Nephron (organoid): ENCODE data around the gene NCAPD3.

ENCODE experiments used
- H3K27ac Mint-ChIP-seq, 3 experiments: 2 replicates each; pipeline ENCODE4 v1.8.0; 2020; ENCODE audit warnings: mixed read lengths in 3 of 3, mild to moderate bottlenecking in 2 of 3, moderate library complexity in 1 of 3
- H3K27me3 Mint-ChIP-seq: 2 replicates; pipeline ENCODE4 v1.8.0; 2021; ENCODE audit warnings: low read depth, mild to moderate bottlenecking, moderate library complexity, mixed read lengths
- H3K36me3 Mint-ChIP-seq: 2 replicates; pipeline ENCODE4 v1.8.0; 2020; ENCODE audit warnings: low read depth, mixed read lengths
- H3K4me1 Mint-ChIP-seq: 2 replicates; pipeline ENCODE4 v1.8.0; 2020; ENCODE audit warnings: mixed read lengths
- H3K4me3 Mint-ChIP-seq, 3 experiments: 2 replicates each; pipeline ENCODE4 v1.8.0; 2020; ENCODE audit warnings: mild to moderate bottlenecking in 3 of 3, mixed read lengths in 3 of 3, moderate library complexity in 2 of 3
- H3K9me3 Mint-ChIP-seq: 2 replicates; pipeline ENCODE4 v1.8.0; 2020; ENCODE audit warnings: mixed read lengths
- CTCF ChIP-seq, 3 experiments: fragments of 200-600 bp; sonication (generic); IDR thresholded peaks; one replicate each; pipeline ENCODE4 v1.5.0; 2021; ENCODE audit warnings: antibody characterized with exemption in 3 of 3; ENCODE audit not compliant: unreplicated experiment in 3 of 3

NCAPD3 gene

GRCh38 chr11:134248910-134249480, 25.2 kb upstream of the NCAPD3 start:
- TF ChIP-seq CTCF (IDR thresholded peaks at IDR 0.05; ENCODE audit: unreplicated experiment in 3 of 3) = no peak
- Mint-ChIP-seq H3K4me3 (no peak overlapping the region), H3K9me3 (no peaks in the 10 kb centered on the region), H3K4me1 (peaks cover 13% of the 10 kb centered on the region), H3K27me3 (no peaks in the 10 kb centered on the region), H3K36me3 (peaks cover 40% of the 10 kb centered on the region), H3K27ac (no peak overlapping the region)

- Mint-ChIP-seq H3K27me3 (no peaks in the 10 kb centered on the region), H3K9me3 (no peaks in the 10 kb centered on the region), H3K4me1 (no peaks in the 10 kb centered on the region), H3K4me3 (no peak overlapping the region), H3K27ac (no peak overlapping the region), H3K36me3 (peaks cover 55% of the 10 kb centered on the region)
- no peak for TF ChIP-seq CTCF (IDR thresholded peaks at IDR 0.05; ENCODE audit: unreplicated experiment in 3 of 3)
Observed at GRCh38 chr11:134246678-134247077, 22.9 kb upstream of the NCAPD3 start.

GRCh38 chr11:134246100-134246499, 22.3 kb upstream of the NCAPD3 start:
- Mint-ChIP-seq H3K36me3 (peaks cover 55% of the 10 kb centered on the region), H3K9me3 (no peaks in the 10 kb centered on the region), H3K27me3 (no peaks in the 10 kb centered on the region), H3K4me3 (no peak overlapping the region), H3K4me1 (no peaks in the 10 kb centered on the region), H3K27ac (no peak overlapping the region)
- no peak for TF ChIP-seq CTCF (IDR thresholded peaks at IDR 0.05; ENCODE audit: unreplicated experiment in 3 of 3)

GRCh38 chr11:134245434-134245833, 21.7 kb upstream of the NCAPD3 start:
- Mint-ChIP-seq H3K4me3 (no peak overlapping the region), H3K4me1 (no peaks in the 10 kb centered on the region), H3K9me3 (no peaks in the 10 kb centered on the region), H3K27ac (no peak overlapping the region), H3K27me3 (no peaks in the 10 kb centered on the region), H3K36me3 (peaks cover 56% of the 10 kb centered on the region)
- TF ChIP-seq CTCF (IDR thresholded peaks at IDR 0.05; ENCODE audit: unreplicated experiment in 3 of 3) = no peak

- H3K4me1 Mint-ChIP-seq = no peaks in the 10 kb centered on the region
- no peak overlapping the region for H3K4me3 Mint-ChIP-seq
- H3K36me3 Mint-ChIP-seq = peaks cover 63% of the 10 kb centered on the region
Observed at GRCh38 chr11:134244593-134244992, 20.8 kb upstream of the NCAPD3 start.

More at GRCh38 chr11:134244593-134244992, 20.8 kb upstream of the NCAPD3 start:
- H3K27ac Mint-ChIP-seq = no peak overlapping the region
- no peaks in the 10 kb centered on the region for H3K9me3 Mint-ChIP-seq
- H3K27me3 Mint-ChIP-seq = no peaks in the 10 kb centered on the region
- TF ChIP-seq CTCF (IDR thresholded peaks at IDR 0.05; ENCODE audit: unreplicated experiment in 3 of 3) = peak; percentile 26 to 42 (median 28)
